Endothelial cell (in vitro differentiated cells): ENCODE results near the gene NXPH3. TPM values are rescaled to one million over a fixed set of nuclear protein-coding genes. Genes with fewer than 3 reads are reported as not detected.
A peak's percentile ranks its signal among the peaks of the same experiment; 100 is the strongest.

ENCODE experiments used
- DNase-seq: peaks from one replicate; pipeline ENCODE4 v3.0.0; 2021; ENCODE audit warnings: low spot score
- H3K27ac Mint-ChIP-seq: one replicate; pipeline ENCODE4 v1.8.0; 2021; ENCODE audit warnings: mixed read lengths, inconsistent platforms; ENCODE audit not compliant: unreplicated experiment
- H3K27me3 Mint-ChIP-seq: one replicate; pipeline ENCODE4 v1.8.0; 2021; ENCODE audit warnings: mild to moderate bottlenecking, moderate library complexity, mixed read lengths, inconsistent platforms; ENCODE audit not compliant: unreplicated experiment
- H3K36me3 Mint-ChIP-seq: one replicate; pipeline ENCODE4 v1.8.0; 2021; ENCODE audit warnings: mild to moderate bottlenecking, low read depth, mixed read lengths, inconsistent platforms; ENCODE audit not compliant: unreplicated experiment
- H3K4me1 Mint-ChIP-seq: one replicate; pipeline ENCODE4 v1.8.0; 2021; ENCODE audit warnings: mild to moderate bottlenecking, mixed read lengths, inconsistent platforms; ENCODE audit not compliant: unreplicated experiment
- H3K4me3 Mint-ChIP-seq: one replicate; pipeline ENCODE4 v1.8.0; 2021; ENCODE audit warnings: mild to moderate bottlenecking, mixed read lengths, inconsistent platforms; ENCODE audit not compliant: unreplicated experiment
- H3K9me3 Mint-ChIP-seq: one replicate; pipeline ENCODE4 v1.8.0; 2021; ENCODE audit warnings: mixed read lengths, inconsistent platforms; ENCODE audit not compliant: unreplicated experiment
- total RNA-seq: library from RNA; stranded (reverse); fragmentation: NEBNext Ultra II Directional; extraction: Animal tissue kit (Norgen Biotek cat#: 25700); gene quantifications from one replicate; pipeline ENCODE4 v1.2.1, GENCODE V29; 2021; ENCODE audit not compliant: unreplicated experiment
- TF ChIP-seq, protein P1 (sequence below): fragments of 200-600 bp; sonication (generic); IDR thresholded peaks from one replicate; pipeline ENCODE4 v1.5.0; 2021; ENCODE audit warnings: antibody characterized with exemption; ENCODE audit not compliant: unreplicated experiment

NXPH3 gene
- total RNA-seq, 1 donor from 2014 or later, result 6.6 TPM

DNA sequence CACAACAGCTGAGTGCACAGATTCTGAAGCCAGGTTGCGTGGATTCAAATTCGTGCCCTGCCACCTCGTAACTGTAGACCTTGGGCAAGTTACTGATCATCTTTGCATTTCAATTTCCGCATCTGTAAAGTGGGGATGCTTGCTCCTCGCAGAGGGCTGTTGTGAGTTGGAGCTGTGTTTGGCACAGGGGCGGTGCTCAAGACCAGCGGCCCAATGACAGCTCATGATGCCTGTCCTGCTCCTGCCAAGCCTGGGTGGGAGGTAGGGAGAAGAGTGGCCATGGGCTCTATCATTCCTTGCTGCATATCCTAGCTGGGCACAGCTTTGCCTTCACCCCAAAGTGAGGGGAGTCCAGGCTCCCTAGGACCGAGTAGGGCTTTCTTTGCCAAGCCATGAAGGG, 12.6 kb downstream of the NXPH3 start:
- TF ChIP-seq, protein P1, sequence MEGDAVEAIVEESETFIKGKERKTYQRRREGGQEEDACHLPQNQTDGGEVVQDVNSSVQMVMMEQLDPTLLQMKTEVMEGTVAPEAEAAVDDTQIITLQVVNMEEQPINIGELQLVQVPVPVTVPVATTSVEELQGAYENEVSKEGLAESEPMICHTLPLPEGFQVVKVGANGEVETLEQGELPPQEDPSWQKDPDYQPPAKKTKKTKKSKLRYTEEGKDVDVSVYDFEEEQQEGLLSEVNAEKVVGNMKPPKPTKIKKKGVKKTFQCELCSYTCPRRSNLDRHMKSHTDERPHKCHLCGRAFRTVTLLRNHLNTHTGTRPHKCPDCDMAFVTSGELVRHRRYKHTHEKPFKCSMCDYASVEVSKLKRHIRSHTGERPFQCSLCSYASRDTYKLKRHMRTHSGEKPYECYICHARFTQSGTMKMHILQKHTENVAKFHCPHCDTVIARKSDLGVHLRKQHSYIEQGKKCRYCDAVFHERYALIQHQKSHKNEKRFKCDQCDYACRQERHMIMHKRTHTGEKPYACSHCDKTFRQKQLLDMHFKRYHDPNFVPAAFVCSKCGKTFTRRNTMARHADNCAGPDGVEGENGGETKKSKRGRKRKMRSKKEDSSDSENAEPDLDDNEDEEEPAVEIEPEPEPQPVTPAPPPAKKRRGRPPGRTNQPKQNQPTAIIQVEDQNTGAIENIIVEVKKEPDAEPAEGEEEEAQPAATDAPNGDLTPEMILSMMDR, result no peak
- Mint-ChIP-seq H3K4me1 (peaks cover 8% of the 10 kb centered on the region), H3K9me3 (no peaks in the 10 kb centered on the region), H3K27ac (no peak overlapping the region), H3K27me3 (peaks cover 17% of the 10 kb centered on the region), H3K4me3 (peak overlapping the region; percentile 25), H3K36me3 (peaks cover 10% of the 10 kb centered on the region)
- no peak for DNase-seq

DNA sequence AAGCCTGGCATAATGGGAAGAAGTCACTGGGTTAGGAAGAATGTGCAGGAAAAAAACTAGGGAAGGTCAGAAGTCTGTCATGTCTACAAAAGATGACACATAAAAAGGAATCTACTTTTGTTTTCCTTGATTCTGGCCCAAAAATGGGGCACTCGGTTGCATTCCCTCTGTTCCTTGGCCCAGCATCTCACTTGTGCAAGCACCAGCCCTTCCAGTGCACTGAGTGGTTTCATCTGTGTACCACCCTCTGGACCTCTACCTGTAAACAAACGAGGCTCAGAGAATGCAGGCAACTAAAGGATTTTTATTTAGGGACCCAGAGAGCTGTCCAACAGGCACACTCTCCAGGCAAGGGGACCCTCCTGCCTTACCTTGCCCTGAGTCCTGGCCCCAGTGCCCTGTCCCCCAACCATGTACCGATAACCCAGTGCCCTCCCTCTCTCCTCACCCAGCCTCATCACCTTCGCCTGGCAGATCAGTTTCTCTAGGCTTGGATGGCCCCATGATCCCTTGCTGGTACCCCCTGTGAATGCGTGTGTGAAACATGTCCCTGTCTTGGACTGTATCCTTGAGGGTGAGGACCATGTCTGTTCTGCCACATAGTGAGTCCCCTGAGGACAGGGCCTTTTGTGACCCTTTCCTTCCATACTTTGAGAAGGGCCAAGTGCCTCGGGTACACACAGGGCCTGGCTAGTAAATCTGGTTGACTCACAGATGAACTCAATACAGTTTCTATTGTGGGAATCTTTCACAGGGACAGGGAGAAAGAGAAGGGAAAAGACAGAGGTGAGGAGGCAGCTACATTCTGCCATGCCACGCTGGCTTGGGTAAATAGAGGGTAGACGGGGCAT, 13.3 kb downstream of the NXPH3 start:
- H3K36me3 Mint-ChIP-seq, result peaks cover 10% of the 10 kb centered on the region
- H3K4me1 Mint-ChIP-seq, result peaks cover 8% of the 10 kb centered on the region
- no peaks in the 10 kb centered on the region for H3K9me3 Mint-ChIP-seq
- no peak overlapping the region for H3K27ac Mint-ChIP-seq
- peaks cover 15% of the 10 kb centered on the region for H3K27me3 Mint-ChIP-seq
- TF ChIP-seq, protein P1, result no peak
- DNase-seq, result no peak
- H3K4me3 Mint-ChIP-seq, result peak overlapping the region; percentile 25

DNA sequence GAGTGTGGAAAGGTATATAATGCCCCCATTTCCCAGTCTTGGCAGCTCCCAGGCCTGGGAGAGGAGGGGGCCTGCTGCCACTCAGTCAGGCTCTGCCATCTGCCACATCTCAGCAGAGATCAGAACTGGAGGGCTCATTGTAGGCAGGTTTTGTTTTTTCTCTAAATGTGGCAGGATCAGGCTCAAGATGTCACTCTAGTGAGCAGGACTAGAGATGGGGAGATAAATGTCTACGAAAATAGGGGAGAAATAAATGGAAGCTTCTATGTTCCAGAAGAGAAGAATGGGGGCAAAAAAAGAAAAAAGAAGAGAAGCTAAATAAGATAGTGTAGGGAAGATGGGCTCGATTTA, 13.9 kb downstream of the NXPH3 start:
- Mint-ChIP-seq H3K27me3 (peaks cover 15% of the 10 kb centered on the region), H3K4me3 (no peak overlapping the region), H3K36me3 (peaks cover 10% of the 10 kb centered on the region), H3K27ac (no peak overlapping the region), H3K4me1 (peaks cover 8% of the 10 kb centered on the region), H3K9me3 (no peaks in the 10 kb centered on the region)
- TF ChIP-seq, protein P1, result no peak
- no peak for DNase-seq

DNA sequence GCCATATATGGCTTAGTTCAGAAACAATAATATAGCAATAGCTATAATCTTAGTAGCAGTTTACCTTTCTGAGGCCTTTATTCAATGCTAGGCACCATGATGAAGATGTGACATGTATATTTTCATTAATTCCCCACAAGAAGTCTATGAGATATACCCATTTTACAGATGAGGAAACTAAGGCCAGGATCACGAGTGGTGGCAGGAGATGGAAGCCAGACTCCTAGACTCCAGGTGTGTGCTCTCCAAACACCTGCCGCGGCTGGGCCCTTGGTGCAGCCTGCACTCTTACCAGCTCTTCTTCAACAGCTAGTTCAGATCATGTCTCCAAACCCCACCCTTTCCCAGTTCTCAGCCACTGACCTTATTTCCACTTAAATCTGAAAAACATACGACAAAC, 15.2 kb downstream of the NXPH3 start:
- peaks cover 10% of the 10 kb centered on the region for H3K36me3 Mint-ChIP-seq
- peaks cover 8% of the 10 kb centered on the region for H3K4me1 Mint-ChIP-seq
- H3K27me3 Mint-ChIP-seq, result peaks cover 14% of the 10 kb centered on the region
- H3K4me3 Mint-ChIP-seq, result no peak overlapping the region
- H3K27ac Mint-ChIP-seq, result no peak overlapping the region
- no peaks in the 10 kb centered on the region for H3K9me3 Mint-ChIP-seq
- no peak for DNase-seq
- TF ChIP-seq, protein P1, result no peak

DNA sequence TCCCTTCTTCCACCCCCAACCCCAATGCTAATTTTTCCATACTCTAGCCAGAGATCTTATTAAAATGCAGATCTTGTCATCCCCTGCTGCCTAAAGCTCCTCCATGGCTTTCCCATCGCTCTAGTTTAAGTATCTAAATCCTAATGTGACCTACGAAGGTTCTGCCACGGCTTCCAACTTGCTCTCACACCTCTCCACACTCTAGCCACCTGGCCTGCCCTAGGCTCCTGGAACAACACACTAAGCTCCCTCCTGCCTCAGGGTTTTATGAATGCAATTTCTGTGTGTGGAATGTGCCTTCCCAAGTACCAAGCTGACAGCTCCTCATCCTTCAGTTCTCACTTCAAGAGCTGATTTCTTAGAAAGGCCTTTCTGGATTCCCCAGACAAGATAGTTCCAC, 16.6 kb downstream of the NXPH3 start:
- H3K27me3 Mint-ChIP-seq, result peaks cover 14% of the 10 kb centered on the region
- no peak overlapping the region for H3K4me3 Mint-ChIP-seq
- no peaks in the 10 kb centered on the region for H3K9me3 Mint-ChIP-seq
- no peak overlapping the region for H3K27ac Mint-ChIP-seq
- H3K36me3 Mint-ChIP-seq, result peaks cover 14% of the 10 kb centered on the region
- peaks cover 18% of the 10 kb centered on the region for H3K4me1 Mint-ChIP-seq
- no peak for DNase-seq
- TF ChIP-seq, protein P1, result no peak
